HG03103 (cell line): ENCODE results near the gene MAP1LC3B.
A peak's percentile ranks its signal among the peaks of the same experiment; 100 is the strongest.

Source experiments
- ATAC-seq: cut with Tn5 transposase; IDR thresholded peaks from one replicate; pipeline ENCODE4 v1.9.1; 2021; ENCODE audit warnings: low read depth; ENCODE audit not compliant: unreplicated experiment

MAP1LC3B gene

DNA sequence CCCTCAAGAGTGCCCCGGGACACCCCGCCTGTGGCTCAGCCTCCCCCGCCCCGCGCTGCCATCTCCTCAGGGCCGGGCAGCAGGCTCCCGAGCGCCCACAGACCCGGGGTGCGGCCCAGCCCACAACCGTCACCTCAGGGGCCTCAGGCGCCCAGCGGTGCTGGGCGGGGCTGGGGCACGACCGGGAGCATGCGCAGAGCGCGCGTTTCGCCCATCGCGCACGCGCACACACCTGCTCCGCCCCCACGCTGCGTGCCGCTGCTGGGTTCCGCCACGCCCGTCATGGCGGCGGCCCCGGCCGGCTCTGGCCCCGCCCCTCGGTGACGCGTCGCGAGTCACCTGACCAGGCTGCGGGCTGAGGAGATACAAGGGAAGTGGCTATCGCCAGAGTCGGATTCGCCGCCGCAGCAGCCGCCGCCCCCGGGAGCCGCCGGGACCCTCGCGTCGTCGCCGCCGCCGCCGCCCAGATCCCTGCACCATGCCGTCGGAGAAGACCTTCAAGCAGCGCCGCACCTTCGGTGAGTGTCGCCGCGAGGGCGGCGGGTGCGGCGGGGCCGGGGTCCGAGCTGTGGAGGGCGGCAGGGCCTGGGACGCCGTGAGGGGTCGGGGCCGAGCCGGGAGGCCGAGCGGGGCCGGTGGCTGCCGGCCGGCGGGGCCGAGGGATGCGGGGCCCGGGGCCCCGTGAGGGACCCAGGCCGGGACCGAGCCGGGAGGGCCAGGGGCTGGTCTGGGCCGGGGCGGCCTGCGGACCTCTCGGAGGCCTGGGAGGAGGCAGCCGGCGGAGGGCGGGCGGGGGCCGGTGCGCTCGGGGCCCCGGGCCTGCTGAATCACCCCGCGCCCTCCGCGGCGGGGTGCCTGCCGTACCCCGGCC, at the start of gene MAP1LC3B:
Gene MAP1LC3B (plus strand): TSS at position 387 of the 871 bp plus-strand sequence. CDS start 92 bp downstream, at position 479.
- peak; percentile 58 for ATAC-seq

DNA sequence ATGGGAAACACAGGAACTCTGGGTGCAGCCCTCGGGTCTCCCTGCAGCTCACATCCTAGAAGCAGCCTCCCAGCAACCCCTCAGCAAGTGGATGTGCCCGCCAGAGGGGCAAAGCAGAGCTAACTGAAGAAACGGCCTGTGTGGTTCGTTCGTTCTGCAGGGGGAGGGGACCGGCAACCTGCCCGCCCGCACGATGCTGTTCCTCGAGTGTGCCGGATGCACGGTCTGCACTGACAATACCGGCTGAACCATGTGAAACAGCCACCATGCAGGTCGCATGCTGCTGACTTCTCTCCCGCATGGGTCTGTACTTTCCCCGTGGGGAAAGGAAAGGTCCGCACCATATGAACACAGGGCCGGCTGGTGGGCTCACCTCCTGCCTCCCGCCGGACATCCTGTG, 49.6 kb upstream of the MAP1LC3B start:
- ATAC-seq: no peak

DNA sequence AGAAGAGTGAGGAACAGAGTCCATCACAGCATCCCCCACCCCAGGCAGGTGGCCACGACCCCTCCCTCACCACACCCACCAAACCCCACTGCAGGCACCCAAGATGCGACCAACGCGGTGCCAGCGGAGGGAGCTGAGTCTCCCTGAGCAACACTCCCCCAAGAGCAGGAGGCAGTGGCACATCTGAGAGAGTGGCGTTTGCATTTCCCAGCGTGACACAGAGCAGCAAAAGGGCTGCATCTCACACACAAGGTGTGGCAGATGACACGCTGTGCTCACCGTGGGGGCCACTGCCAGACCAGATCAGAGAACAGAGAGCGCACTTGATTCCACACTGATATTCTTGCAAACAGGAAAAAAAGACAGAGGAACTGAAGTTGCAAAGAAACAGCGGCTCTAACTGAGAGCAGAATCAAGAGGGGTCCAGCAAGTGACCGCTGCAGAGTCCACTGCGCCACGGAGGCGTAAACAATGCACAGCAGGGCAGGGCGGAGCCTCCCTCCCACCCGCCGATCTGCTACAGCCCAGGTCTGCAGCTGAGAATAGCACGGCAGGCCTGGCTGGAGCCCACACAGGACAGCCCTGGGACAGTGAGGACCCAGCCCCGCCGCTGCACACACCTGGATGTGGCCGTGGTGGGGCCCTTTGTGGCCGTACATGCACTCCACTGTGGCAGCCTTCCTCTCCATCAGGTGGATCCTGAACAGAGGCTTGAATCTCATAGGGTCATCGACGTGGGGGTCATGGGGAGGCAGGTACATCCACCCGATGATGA, 49.0 kb upstream of the MAP1LC3B start:
- ATAC-seq: no peak

DNA sequence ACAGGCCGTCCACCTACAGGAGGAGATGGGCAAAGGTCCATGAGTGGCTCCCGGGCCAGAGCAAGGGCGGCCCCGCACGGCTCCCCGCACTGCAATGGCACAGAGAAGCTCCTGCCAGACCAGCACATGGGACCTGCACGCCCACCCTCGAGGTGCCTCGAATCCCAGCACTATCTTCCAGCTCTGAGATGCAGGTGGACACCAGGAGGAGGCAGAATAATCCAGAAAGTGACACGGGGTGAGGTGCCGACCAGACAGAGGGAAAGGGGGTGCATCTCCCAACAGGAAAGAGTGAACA, 48.4 kb upstream of the MAP1LC3B start:
- no peak for ATAC-seq

DNA sequence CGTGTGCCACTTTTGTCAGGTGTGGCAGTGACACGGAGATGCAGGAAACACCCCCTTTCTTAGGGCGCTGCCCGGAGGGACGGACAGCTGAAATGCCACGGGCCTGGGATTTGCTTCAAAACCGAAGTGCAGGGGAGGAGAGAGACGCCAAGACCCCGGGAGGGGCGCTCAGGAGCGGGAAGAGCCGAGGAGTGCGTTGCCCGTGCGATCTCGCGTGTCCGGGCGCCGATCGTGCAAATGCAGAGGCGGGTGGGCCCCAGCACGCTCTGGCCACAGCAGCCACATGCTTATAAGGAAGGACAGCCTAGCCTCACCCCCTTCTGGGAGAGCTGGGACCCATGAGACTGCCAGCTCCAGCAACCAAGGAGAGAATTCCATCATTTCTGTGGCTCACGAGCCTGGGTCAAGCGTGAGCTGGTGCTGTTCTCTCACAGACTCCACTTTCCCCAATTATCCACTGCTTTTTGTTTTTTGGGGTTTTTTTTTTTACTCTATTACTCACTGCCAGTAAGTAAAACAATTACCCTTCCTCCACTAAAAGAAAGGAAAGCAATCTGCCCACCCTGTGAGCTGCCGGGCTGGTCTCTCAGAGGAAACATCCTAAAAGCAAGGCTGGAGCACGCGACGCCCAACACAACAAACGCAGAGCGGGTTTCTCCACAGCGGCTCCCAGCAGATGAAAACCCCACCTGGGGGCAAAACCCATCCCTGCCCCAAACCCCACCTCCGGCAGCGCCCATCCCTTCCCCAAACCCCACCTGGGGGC, 47.8 kb upstream of the MAP1LC3B start:
- no peak for ATAC-seq

- ATAC-seq: no peak
Observed at GRCh38 chr16:87344931-87345631, 47.1 kb upstream of the MAP1LC3B start.

DNA sequence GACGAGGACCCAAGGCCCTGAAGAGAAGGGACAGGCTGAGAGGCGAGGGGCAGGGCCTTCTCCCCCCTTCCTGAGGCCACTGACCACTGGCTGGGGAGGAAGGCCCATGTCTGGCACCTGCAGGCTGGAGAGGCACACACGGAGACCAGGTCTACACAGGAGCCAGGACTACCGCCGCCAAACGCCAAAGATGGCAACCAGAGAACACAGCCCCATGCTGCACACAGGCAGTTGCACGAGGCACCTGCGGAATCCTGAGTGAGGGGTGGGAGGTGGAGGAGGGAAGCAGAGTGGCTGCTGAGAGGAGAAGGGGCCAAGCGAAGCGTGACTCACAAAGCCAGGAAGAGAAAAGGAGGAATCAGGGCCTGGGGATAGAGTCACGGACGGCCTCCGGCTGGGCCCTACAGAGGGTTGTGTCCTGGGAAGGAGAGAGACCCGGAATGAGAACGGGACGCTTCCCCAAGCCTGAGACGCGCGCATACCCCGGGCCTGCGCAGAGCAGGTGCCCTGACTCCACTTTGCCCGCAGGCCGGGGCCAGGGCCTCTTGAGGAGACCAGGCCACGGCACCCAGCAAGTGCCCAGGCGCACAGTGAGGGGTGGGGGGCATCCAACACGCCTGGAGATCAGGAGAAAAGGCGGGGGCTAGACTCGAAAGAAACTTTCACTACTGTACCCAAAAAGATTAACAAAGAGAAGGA, 46.3 kb upstream of the MAP1LC3B start:
- no peak for ATAC-seq

DNA sequence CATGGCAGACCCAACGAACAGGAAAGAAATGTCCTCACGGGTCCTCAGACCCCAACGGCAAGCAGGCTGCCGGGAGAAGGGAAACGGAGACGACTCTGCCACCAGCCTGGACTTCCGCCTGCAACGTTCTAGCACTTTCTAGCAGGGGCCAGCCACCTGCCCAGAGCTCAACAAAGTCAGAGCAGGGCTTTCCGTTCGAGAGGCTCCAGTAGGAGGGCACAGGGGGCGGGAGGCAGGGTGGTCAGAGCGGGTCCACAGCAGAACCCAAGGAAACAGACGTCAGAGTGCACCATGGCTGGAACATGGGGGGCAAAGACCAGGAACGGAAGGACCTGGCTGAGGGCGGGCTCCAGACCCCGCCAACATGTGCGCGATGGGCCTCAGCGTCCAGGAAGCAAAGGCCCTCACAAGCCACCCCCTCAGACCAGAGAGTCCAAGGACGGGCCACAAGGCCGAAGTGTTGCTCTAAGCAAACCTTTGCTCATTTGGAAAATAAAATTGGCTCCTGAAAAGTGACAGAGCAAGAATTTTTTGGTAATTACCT, 45.5 kb upstream of the MAP1LC3B start:
- ATAC-seq: no peak

DNA sequence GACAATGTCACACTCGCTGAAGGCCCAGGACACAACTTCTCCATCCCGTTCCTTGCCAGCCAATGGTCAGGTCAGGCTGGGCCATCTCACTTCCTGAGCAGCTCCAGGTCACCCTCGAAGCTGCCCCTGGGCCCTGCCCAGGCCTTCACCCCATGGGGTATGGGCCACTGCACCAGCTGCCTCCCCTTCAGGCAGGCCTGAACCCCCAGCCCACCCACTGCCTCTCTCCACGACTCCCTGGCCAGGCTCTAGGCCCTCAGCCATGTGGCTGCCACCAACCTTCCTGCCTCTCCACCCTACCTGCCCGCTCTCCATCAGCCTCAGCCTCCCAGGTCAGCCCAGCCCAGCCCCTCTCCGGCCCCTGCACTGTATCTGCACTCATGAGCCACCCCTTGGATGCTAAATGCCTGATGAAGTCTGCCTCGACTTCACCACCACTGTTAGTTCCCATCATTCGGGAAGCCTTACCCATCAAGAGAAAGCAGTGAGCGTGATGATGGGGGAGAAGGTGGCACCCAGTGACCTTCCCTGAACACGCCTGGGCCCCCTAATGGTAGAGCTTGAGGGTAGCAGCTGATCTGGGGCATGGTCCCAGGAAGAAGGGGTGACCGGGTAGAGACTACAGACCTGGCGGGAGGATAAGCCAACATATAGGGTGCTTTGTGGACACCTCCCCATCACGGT, 44.1 kb upstream of the MAP1LC3B start:
- ATAC-seq: no peak

GRCh38 chr16:87348616-87349157, 43.4 kb upstream of the MAP1LC3B start:
- no peak for ATAC-seq

- no peak for ATAC-seq
Observed at GRCh38 chr16:87350031-87350430, 42.1 kb upstream of the MAP1LC3B start.

DNA sequence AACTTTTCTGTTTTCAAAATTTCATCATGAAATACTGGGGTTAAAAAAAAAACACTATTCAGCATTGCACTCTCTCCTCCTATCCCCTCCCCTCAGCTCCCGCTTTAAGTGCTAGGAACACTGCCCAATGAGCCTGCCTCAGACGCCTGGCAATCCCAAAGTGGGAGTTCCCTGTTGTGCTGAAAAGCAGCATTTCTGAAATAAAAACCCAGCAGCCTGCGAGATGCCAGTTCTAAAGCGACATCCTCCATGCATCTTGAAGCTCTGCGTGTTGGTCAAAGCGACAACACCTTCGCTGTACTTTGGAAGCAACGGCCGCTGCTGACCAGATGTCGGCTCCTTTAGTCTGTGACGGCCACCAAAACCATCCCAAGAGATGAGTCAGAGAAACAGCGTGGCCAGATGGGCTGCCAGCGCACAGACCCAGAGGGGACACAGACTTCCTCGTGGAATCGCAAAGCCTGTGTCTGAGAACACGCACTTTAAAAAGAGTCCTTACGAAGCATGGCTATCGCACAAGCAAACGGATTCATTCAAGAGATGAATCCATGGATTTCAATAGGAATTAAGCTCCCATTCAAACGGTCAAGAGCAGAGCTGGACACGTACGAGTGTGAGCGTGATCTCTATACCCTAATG, 41.3 kb upstream of the MAP1LC3B start:
- no peak for ATAC-seq

DNA sequence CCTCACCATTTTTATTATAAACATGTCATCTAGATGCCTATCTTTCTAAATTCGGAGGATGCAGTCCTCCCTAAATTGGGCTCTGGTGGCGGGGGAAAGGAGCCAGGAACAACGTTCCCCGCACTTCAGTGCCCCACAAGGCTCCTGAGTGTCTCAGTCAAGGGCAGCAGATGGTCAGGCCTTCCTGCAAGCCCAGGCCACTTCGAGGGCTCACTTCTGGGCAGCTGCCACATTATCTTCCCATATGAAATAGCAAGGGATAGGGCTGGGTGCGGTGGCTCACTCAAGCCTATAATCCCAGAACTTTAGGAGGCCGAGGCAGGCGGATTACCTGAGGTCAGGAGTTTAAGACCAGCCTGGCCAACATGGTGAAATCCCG, 40.8 kb upstream of the MAP1LC3B start:
- ATAC-seq: no peak

DNA sequence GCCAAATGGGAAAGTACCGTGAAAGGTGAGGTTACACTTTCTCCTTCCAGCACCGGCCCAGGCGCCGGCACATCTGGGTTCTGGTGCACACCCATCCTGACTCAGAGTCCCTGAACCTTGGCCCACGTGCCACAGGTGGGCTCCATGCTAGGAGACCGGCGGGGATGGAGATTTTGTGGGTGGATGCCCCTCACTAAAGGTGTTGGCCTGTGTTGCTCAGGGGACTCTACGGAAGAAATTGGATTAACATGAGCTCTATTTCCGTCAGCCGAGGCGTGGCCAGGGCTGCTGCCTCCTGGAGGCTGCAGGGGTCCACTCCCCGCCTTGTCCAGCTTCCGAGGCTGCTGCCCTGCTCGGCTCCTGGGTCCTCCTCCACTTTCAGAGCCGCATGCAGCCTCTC, 39.3 kb upstream of the MAP1LC3B start:
- no peak for ATAC-seq

GRCh38 chr16:87353613-87354012, 38.5 kb upstream of the MAP1LC3B start:
- ATAC-seq: no peak

GRCh38 chr16:87356491-87356853, 35.7 kb upstream of the MAP1LC3B start:
- ATAC-seq: no peak

DNA sequence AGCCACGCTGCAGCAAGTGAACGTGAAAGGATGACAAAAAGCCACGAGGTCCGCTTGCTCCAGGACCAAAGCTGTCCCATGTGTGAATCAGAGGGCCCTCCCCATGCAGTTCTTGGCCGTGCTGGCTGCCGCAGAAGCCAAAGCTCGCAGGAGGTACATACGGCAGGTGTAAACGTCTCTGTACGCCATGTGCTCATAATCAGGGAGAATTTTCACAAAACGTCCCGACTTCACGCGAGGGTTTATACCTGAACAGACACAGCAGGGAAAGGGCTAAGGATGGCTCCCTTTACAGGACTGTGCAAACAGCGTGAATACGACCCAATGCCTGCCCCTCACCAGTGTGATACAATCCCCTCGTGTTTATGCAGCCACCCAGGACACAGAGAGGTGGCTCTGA, 33.9 kb upstream of the MAP1LC3B start:
- no peak for ATAC-seq

DNA sequence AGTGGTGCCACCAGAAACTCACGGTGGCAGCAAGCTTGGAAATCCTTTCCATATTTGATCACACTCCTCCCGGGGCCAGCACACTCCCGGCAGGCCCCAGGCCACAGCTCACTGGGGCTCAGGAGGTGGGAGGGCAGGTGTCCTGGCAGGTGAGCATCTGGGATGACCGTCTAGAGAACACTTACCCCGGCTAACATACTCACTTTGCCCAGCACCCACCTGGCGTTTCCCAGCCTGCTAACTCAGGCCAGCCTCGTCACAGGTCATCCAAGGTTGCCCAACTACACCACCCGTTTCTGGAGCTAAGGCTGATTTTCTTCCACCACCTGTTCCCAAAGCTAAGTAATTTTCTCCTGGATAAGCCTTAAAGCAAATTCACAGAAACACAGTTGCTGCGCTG, 33.4 kb upstream of the MAP1LC3B start:
- ATAC-seq: no peak

GRCh38 chr16:87359121-87359520, 33.0 kb upstream of the MAP1LC3B start:
- no peak for ATAC-seq
